Activated CD8-positive, alpha-beta memory T cell treated with anti-CD3 and anti-CD28 coated beads, Interleukin-2, amount 10 ng/mL, durations not matched to agents 7 days and 5 days (primary cell): Measurements from ENCODE around the gene RETREG1. TPM values are rescaled to one million over a fixed set of nuclear protein-coding genes. Genes with fewer than 3 reads are reported as not detected.
"Not testable (repeated sequence)": the region's sequence is repeated elsewhere in the genome, so short reads cannot be mapped to it uniquely, and the experiment has no call there.

Experiments used
- ATAC-seq: fragments of 150-1000 bp; cut with Tn5 transposase; one replicate; pipeline ENCODE4 v1.10.0; 2021; ENCODE audit warnings: moderate library complexity
- CTCF ChIA-PET: fragments of 350-600 bp; sonication (Branson Sonifier 250); formaldehyde crosslinking; loops from one replicate; lab custom pipeline; 2021; ENCODE audit warnings: antibody characterized with exemption; lab: Charles Lee
- DNase-seq: peaks from one replicate; pipeline ENCODE4 v3.0.0-alpha.2; 2020
- H3K27ac Mint-ChIP-seq: one replicate; pipeline ENCODE4 v1.8.0; 2021; ENCODE audit warnings: mild to moderate bottlenecking, mixed read lengths
- H3K27me3 Mint-ChIP-seq: one replicate; pipeline ENCODE4 v1.8.0; 2021; ENCODE audit warnings: mixed read lengths
- H3K36me3 Mint-ChIP-seq: one replicate; pipeline ENCODE4 v1.8.0; 2021; ENCODE audit warnings: mild to moderate bottlenecking, mixed read lengths
- H3K4me1 Mint-ChIP-seq: one replicate; pipeline ENCODE4 v1.8.0; 2021; ENCODE audit warnings: mixed read lengths
- H3K4me3 Mint-ChIP-seq: one replicate; pipeline ENCODE4 v1.8.0; 2021; ENCODE audit warnings: mild to moderate bottlenecking, moderate library complexity, mixed read lengths
- H3K9me3 Mint-ChIP-seq: one replicate; pipeline ENCODE4 v1.8.0; 2022; ENCODE audit warnings: low read depth, mixed read lengths
- total RNA-seq, 2 experiments: library from RNA; stranded (reverse); gene quantifications; one replicate each; pipeline ENCODE4 v1.2.3, GENCODE V29; 2021

The RETREG1 gene
- total RNA-seq, 2 experiments from 2014 or later: 18.1 to 30.3 TPM

DNA sequence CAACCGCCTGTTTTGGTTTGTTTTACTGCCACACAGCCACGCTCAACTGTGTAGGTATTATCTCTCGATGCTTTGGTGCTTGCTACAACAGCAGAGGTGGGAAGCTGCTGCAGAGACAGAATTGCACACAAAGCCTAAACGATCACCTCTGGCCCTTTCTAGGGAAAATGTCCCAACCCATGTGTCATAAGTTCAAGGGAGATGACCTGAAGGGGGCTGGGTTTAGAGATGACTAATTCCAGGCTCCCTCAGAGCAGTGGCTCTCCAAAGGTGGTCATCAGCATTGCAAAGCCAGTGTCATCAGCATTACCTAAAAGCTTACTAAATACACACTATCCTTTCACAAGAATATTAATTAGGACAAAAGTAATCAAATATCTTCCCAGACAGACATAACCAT, 162.1 kb downstream of the RETREG1 start:
- peaks cover 37% of the 10 kb centered on the region for H3K4me1 Mint-ChIP-seq
- CTCF ChIA-PET: interaction anchor here (1.3 to 2.7 kb wide), 6 partner anchors 8 to 294 kb away, joined by 3 to 23 read pairs (median 8); partner anchors contain the start of gene ZNF622
- H3K27me3 Mint-ChIP-seq: no peaks in the 10 kb centered on the region
- DNase-seq: no peak
- no peak overlapping the region for H3K27ac Mint-ChIP-seq
- no peaks in the 10 kb centered on the region for H3K9me3 Mint-ChIP-seq
- ATAC-seq: no peak
- peaks cover 59% of the 10 kb centered on the region for H3K36me3 Mint-ChIP-seq
- H3K4me3 Mint-ChIP-seq: no peak overlapping the region

DNA sequence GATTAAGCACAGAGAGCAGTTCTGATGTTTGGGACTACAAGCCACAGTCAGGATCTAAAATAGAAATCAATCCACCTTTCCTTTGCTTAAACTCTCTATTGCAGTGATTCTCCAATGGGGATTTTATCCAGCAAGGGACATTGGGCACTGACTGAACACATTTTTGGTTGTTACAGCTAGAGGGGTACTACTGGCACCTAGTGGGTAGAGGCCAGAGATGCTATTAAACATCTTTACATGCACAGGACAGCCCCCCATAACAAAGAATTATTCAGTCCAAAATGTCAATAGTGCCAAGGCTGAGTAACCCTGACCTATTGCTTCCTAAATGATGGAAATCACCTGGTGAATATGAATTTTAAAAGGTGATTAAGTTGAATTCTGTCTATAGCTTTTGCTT, 163.2 kb downstream of the RETREG1 start:
- Mint-ChIP-seq H3K4me3 (no peak overlapping the region), H3K27me3 (no peaks in the 10 kb centered on the region), H3K9me3 (no peaks in the 10 kb centered on the region), H3K27ac (no peak overlapping the region), H3K4me1 (peaks cover 29% of the 10 kb centered on the region), H3K36me3 (peaks cover 64% of the 10 kb centered on the region)
- ATAC-seq (no peak), DNase-seq (no peak)
- CTCF ChIA-PET: interaction anchor here (1.6 kb wide), 1 partner anchor 293 kb away, joined by 5 read pairs; no protein-coding TSS in a partner anchor

DNA sequence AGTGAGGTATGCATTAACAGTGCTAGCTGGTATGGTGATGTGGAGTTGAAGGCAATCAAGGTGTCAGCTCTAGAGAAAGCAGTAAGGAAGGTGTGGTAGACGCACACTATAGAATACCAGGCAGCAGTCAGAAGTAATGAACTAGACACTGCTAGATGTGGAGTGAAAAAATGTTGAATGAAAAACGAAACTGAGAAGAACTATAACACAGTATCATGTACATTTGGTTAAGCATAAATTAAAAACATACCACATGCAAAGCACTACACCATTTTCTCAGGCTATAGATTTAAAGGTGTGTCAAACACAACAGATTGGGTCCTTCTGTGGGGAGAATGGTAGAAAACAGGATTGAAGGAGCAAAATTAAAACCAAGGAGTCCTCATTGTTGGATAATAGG, 166.6 kb downstream of the RETREG1 start:
- peaks cover 6% of the 10 kb centered on the region for H3K4me1 Mint-ChIP-seq
- no peaks in the 10 kb centered on the region for H3K9me3 Mint-ChIP-seq
- H3K27ac Mint-ChIP-seq: no peak overlapping the region
- H3K4me3 Mint-ChIP-seq: no peak overlapping the region
- ATAC-seq (no peak), DNase-seq (no peak)
- no peaks in the 10 kb centered on the region for H3K27me3 Mint-ChIP-seq
- CTCF ChIA-PET: no interaction called here
- peaks cover 62% of the 10 kb centered on the region for H3K36me3 Mint-ChIP-seq

DNA sequence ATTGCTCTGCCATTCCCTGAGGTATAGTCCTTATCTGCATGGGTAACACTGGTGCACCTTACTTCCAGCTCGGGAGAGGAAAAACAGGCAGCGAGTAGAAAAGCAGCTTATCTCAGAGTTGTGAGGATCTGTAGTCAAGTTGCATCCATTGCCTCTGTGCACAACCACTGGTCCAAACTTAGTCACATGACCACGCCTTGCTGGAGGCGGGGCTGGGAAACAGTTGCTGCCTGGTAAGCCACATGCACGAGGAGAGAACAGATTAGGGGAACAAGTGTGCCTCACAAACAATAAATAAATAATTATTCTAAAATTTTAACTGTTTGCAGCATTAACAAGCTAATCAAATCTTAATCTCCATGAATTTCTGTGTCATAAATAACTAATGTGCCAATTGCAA, 169.8 kb downstream of the RETREG1 start:
- Mint-ChIP-seq H3K27me3 (no peaks in the 10 kb centered on the region), H3K9me3 (no peaks in the 10 kb centered on the region), H3K27ac (no peak overlapping the region), H3K4me3 (no peak overlapping the region), H3K4me1 (no peaks in the 10 kb centered on the region), H3K36me3 (peaks cover 49% of the 10 kb centered on the region)
- ATAC-seq (no peak), DNase-seq (no peak)
- CTCF ChIA-PET: interaction anchor here (1.3 to 2.5 kb wide), 2 partner anchors 9 to 11 kb away, joined by 6 to 13 read pairs; no protein-coding TSS in a partner anchor

DNA sequence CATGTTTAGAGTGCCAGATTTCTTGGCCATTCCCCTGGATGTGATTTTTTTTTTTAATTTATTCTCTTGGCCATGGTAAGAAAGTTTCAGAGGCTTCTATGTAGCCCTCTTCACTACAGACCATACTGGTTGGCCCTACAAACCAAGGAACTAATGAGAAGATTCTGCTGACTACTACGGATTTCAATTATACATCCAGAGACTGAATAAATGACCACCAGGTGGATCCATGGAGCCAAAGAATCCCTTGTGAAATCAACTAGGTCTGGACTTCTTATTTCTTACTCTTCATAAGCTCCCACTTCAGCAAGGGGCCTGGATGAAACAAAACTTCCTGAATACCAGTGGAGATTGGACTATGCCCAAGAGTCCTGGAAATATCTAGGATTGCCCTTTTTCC, 178.8 kb downstream of the RETREG1 start:
- H3K27me3 Mint-ChIP-seq: peaks cover 3% of the 10 kb centered on the region
- ATAC-seq: no peak
- DNase-seq: no peak
- CTCF ChIA-PET: interaction anchor here (1.6 kb wide), 1 partner anchor 18 kb away, joined by 3 read pairs; no protein-coding TSS in a partner anchor
- no peaks in the 10 kb centered on the region for H3K4me1 Mint-ChIP-seq
- no peaks in the 10 kb centered on the region for H3K36me3 Mint-ChIP-seq
- H3K4me3 Mint-ChIP-seq: no peak overlapping the region
- no peaks in the 10 kb centered on the region for H3K9me3 Mint-ChIP-seq
- H3K27ac Mint-ChIP-seq: no peak overlapping the region

DNA sequence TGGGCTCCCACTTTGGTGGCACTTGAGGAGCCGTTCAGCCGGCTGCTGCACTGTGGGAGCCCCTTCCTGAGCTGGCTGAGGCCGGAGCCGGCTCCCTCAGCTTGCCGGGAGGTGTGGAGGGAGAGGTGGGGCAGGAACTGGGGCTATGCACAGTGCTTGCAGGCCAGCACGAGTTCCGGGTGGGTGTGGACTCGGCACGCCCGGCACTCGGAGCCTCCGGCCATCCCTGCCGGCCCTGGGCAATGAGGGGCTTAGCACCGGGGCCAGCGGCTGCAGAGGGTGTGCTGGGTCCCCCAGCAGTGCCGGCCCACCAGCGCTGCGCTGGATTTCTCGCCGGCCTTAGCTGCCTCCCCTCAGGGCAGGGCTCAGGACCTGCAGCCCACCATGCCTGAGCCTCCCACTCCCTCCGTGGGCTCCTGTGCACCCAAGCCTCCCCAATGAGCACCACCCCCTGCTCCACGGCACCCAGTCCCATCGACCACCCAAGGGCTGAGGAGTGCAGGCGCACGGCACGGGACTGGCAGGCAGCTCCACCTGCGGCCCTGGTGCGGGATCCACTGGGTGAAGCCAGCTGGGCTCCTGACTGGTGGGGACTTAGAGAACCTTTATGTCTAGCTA, 180.6 kb downstream of the RETREG1 start:
- H3K27ac Mint-ChIP-seq, DNase-seq, H3K4me1 Mint-ChIP-seq, H3K9me3 Mint-ChIP-seq, H3K27me3 Mint-ChIP-seq, ATAC-seq, H3K4me3 Mint-ChIP-seq, H3K36me3 Mint-ChIP-seq: not testable (repeated sequence)
- CTCF ChIA-PET: interaction anchor here (1.0 kb wide), 1 partner anchor 20 kb away, joined by 4 read pairs; no protein-coding TSS in a partner anchor

- ATAC-seq: no peak
- no peaks in the 10 kb centered on the region for H3K36me3 Mint-ChIP-seq
- H3K27me3 Mint-ChIP-seq: peaks cover 5% of the 10 kb centered on the region
- no peak overlapping the region for H3K4me3 Mint-ChIP-seq
- no peaks in the 10 kb centered on the region for H3K4me1 Mint-ChIP-seq
- H3K27ac Mint-ChIP-seq: no peak overlapping the region
- no peak for DNase-seq
- H3K9me3 Mint-ChIP-seq: no peaks in the 10 kb centered on the region
- CTCF ChIA-PET: interaction anchor here (0.7 kb wide), 1 partner anchor 25 kb away, joined by 3 read pairs; no protein-coding TSS in a partner anchor
These were observed 185.3 kb downstream of the RETREG1 start for GRCh38 chr5:16431490-16431889.

DNA sequence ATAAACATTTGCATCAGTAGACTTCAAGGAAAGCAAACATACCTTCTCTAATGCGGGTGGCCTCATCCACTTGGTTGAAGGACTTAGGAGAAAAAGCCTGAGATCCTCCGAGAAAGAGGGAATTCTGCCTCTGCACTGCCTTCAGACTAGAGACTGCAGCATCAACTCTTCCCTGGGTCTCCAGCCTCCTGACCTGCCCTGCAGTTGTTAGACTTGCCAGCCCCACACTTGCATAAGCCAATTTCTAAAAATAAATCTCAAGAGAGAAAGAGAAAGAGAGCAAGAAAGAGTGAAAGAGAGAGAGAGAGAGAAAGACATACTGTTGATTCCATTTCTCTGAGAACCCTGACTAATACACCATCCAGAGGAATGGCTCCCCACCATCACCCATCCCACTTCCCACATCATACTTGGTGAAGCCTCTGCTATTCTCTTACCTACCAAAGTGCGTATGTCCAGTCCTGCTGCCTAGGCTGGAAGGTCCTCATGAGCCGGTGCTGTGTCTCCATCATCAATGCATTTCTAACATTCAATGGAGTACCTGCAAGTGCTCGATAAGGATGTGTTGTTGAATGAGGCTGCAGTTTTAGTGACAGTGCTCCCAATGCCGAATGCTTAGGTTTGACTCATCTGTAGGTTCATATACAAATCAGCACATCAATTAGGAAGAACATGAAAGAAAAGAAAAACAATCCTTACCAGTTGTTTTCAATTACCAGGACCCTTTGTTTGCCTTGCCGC, 186.3 kb downstream of the RETREG1 start:
- H3K9me3 Mint-ChIP-seq: no peaks in the 10 kb centered on the region
- ATAC-seq (no peak), DNase-seq (no peak)
- H3K4me3 Mint-ChIP-seq: no peak overlapping the region
- H3K36me3 Mint-ChIP-seq: no peaks in the 10 kb centered on the region
- no peak overlapping the region for H3K27ac Mint-ChIP-seq
- H3K27me3 Mint-ChIP-seq: peaks cover 5% of the 10 kb centered on the region
- no peaks in the 10 kb centered on the region for H3K4me1 Mint-ChIP-seq
- CTCF ChIA-PET: interaction anchor here (0.7 kb wide), 1 partner anchor 26 kb away, joined by 3 read pairs; no protein-coding TSS in a partner anchor

- no peak overlapping the region for H3K27ac Mint-ChIP-seq
- CTCF ChIA-PET: interaction anchor here (1.3 kb wide), 1 partner anchor 268 kb away, joined by 3 read pairs; no protein-coding TSS in a partner anchor
- H3K36me3 Mint-ChIP-seq: no peaks in the 10 kb centered on the region
- DNase-seq: no peak
- H3K9me3 Mint-ChIP-seq: no peaks in the 10 kb centered on the region
- H3K4me3 Mint-ChIP-seq: no peak overlapping the region
- no peak for ATAC-seq
- H3K27me3 Mint-ChIP-seq: peaks cover 2% of the 10 kb centered on the region
- H3K4me1 Mint-ChIP-seq: no peaks in the 10 kb centered on the region
These were observed 188.4 kb downstream of the RETREG1 start for GRCh38 chr5:16428359-16428758.

DNA sequence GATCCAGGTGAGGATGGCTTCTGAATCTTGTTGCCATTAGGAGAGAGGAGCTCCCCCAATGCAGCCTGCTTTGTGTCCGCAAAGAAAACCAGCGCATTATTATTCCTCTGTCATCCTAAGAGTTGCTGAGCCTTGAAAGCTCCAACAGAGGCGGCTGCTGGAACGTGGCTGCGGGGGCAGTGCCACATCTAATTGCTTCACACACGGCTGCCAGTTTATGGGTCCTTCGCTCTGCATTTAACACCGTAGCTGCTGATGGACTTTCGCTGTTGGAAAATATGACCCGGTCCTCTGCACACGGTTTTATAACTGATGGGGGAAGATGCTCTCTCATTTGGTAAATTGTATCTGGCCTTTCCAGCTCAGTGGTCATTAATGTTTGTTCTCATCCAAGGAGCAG, 189.2 kb downstream of the RETREG1 start:
- Mint-ChIP-seq H3K27me3 (no peaks in the 10 kb centered on the region), H3K4me3 (no peak overlapping the region), H3K36me3 (no peaks in the 10 kb centered on the region), H3K9me3 (no peaks in the 10 kb centered on the region), H3K27ac (no peak overlapping the region), H3K4me1 (no peaks in the 10 kb centered on the region)
- no peak for DNase-seq
- CTCF ChIA-PET: no interaction called here
- ATAC-seq: no peak

Other genes starting within 250 kb of the RETREG1 start
- gene ZNF622, start 151.2 kb downstream of the RETREG1 start, total RNA-seq: 10 to 100 TPM; 33.4 to 45.3 TPM